HG02678 (cell line): ENCODE measurements around the gene B3GALT5.

ENCODE experiments used
- ATAC-seq: cut with Tn5 transposase; IDR thresholded peaks from one replicate; pipeline ENCODE4 v1.9.1; 2021; ENCODE audit warnings: mild to moderate bottlenecking, moderate library complexity; ENCODE audit not compliant: unreplicated experiment

Gene B3GALT5

GRCh38 chr21:39663742-39664492 lies 51.2 kb downstream of the B3GALT5 start:
- ATAC-seq: no peak

GRCh38 chr21:39664586-39664985 lies 51.8 kb downstream of the B3GALT5 start:
- ATAC-seq: no peak

GRCh38 chr21:39666026-39666425 lies 53.3 kb downstream of the B3GALT5 start:
- no peak for ATAC-seq

- ATAC-seq: no peak
Observed at GRCh38 chr21:39666681-39667315, 54.1 kb downstream of the B3GALT5 start.

GRCh38 chr21:39667353-39667891 lies 54.7 kb downstream of the B3GALT5 start:
- no peak for ATAC-seq

GRCh38 chr21:39668369-39668768 lies 55.6 kb downstream of the B3GALT5 start:
- no peak for ATAC-seq

GRCh38 chr21:39669485-39669884 lies 56.7 kb downstream of the B3GALT5 start:
- ATAC-seq: no peak

- ATAC-seq: no peak
Observed at GRCh38 chr21:39669976-39670661, 57.4 kb downstream of the B3GALT5 start.

GRCh38 chr21:39670701-39671100 lies 58.0 kb downstream of the B3GALT5 start:
- no peak for ATAC-seq

GRCh38 chr21:39671986-39672385 lies 59.2 kb downstream of the B3GALT5 start:
- ATAC-seq: no peak

- ATAC-seq: no peak
Observed at GRCh38 chr21:39673163-39673562, 60.4 kb downstream of the B3GALT5 start.

GRCh38 chr21:39673736-39674135 lies 61.0 kb downstream of the B3GALT5 start:
- no peak for ATAC-seq

- no peak for ATAC-seq
Observed at GRCh38 chr21:39674801-39675200, 62.1 kb downstream of the B3GALT5 start.

GRCh38 chr21:39675590-39675989 lies 62.9 kb downstream of the B3GALT5 start:
- ATAC-seq: no peak

- no peak for ATAC-seq
Observed at GRCh38 chr21:39675993-39676661, 63.4 kb downstream of the B3GALT5 start.

GRCh38 chr21:39680216-39680615 lies 67.5 kb downstream of the B3GALT5 start:
- ATAC-seq: no peak

GRCh38 chr21:39681257-39681656 lies 68.5 kb downstream of the B3GALT5 start:
- ATAC-seq: no peak

- no peak for ATAC-seq
Observed at GRCh38 chr21:39681845-39682244, 69.1 kb downstream of the B3GALT5 start.

- no peak for ATAC-seq
Observed at GRCh38 chr21:39685236-39685635, 72.5 kb downstream of the B3GALT5 start.

GRCh38 chr21:39685991-39686390 lies 73.3 kb downstream of the B3GALT5 start:
- ATAC-seq: no peak
